ENCODE measurements around the gene SLC39A5. TPM values are rescaled to one million over a fixed set of nuclear protein-coding genes. Genes with fewer than 3 reads are reported as not detected.

The SLC39A5 gene
- total RNA-seq, 6 experiments from 2014 or later, result 0.10 TPM; not detected in 5

DNA sequence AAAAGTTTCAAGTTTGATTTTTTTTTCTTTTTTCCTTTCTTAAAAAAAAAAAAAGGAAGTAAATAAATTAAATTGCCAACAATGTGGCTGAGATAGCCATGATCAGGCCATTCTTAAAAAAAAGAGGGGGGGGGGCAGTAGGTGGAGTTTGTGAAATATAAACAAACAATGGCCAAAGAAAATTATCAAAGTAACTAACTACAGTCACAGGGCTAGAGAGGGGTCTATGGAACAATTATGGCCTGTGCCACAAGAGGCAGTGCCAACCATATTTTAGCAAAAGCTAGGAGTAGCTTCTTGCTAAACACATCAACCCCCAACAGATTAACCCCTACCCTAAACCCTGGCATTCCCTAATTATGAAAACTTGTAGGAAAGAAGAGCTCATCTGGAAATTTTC, 24.4 kb upstream of the SLC39A5 start:
- TF ChIP-seq, protein P1, sequence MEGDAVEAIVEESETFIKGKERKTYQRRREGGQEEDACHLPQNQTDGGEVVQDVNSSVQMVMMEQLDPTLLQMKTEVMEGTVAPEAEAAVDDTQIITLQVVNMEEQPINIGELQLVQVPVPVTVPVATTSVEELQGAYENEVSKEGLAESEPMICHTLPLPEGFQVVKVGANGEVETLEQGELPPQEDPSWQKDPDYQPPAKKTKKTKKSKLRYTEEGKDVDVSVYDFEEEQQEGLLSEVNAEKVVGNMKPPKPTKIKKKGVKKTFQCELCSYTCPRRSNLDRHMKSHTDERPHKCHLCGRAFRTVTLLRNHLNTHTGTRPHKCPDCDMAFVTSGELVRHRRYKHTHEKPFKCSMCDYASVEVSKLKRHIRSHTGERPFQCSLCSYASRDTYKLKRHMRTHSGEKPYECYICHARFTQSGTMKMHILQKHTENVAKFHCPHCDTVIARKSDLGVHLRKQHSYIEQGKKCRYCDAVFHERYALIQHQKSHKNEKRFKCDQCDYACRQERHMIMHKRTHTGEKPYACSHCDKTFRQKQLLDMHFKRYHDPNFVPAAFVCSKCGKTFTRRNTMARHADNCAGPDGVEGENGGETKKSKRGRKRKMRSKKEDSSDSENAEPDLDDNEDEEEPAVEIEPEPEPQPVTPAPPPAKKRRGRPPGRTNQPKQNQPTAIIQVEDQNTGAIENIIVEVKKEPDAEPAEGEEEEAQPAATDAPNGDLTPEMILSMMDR (IDR thresholded peaks at IDR 0.05), result 0 out of 2 replicates have a peak, but pooled peaks have one; percentile 14
- H3K4me3 Mint-ChIP-seq, result no peak overlapping the region
- no peak for DNase-seq
- peaks cover 4% of the 10 kb centered on the region for H3K27me3 Mint-ChIP-seq (ENCODE audit: insufficient read depth)
- H3K27ac Mint-ChIP-seq, result peak overlapping the region; percentile 29; the same call in 1 of the 2 replicates
- H3K9me3 Mint-ChIP-seq, result no peaks in the 10 kb centered on the region
- H3K36me3 Mint-ChIP-seq (ENCODE audit: low read depth), result peaks cover 41% of the 10 kb centered on the region
- peaks cover 31% of the 10 kb centered on the region for H3K4me1 Mint-ChIP-seq (ENCODE audit: low read depth)

GRCh38 chr12:56206452-56207166, 23.2 kb upstream of the SLC39A5 start:
- H3K27me3 Mint-ChIP-seq (ENCODE audit: insufficient read depth), result peaks cover 4% of the 10 kb centered on the region
- H3K4me3 Mint-ChIP-seq, result no peak overlapping the region
- DNase-seq, result peak; percentile 39
- no peaks in the 10 kb centered on the region for H3K9me3 Mint-ChIP-seq
- H3K27ac Mint-ChIP-seq, result peak overlapping the region; percentile 50
- TF ChIP-seq, protein P1 (IDR thresholded peaks at IDR 0.05), result peak; percentile 77
- peaks cover 46% of the 10 kb centered on the region for H3K36me3 Mint-ChIP-seq (ENCODE audit: low read depth)
- H3K4me1 Mint-ChIP-seq (ENCODE audit: low read depth), result peaks cover 31% of the 10 kb centered on the region

DNA sequence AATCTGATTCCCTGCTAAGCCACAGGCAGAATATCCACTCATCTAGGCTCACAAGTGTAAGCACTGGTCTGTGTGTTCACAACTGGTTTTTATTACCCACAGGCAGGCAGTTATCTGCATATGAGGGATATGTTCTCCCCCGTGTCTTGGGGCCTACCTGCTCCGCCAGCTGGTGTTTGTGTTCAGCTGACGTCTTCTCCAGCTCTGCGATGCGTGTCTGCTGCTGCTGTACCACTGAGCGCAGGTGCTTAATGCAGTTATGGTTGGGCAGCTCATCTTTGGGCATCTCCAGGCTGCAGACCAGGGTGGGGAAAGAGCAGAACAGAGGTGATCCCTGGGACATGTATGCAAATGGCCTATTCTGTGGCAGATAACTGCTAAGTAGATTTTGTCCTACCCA, 21.8 kb upstream of the SLC39A5 start:
- peaks cover 43% of the 10 kb centered on the region for H3K36me3 Mint-ChIP-seq (ENCODE audit: low read depth)
- peaks cover 24% of the 10 kb centered on the region for H3K4me1 Mint-ChIP-seq (ENCODE audit: low read depth)
- H3K4me3 Mint-ChIP-seq, result no peak overlapping the region
- no peak for DNase-seq
- peak overlapping the region; percentile 50 for H3K27ac Mint-ChIP-seq
- H3K9me3 Mint-ChIP-seq, result no peaks in the 10 kb centered on the region
- TF ChIP-seq, protein P1 (IDR thresholded peaks at IDR 0.05), result no peak
- peaks cover 4% of the 10 kb centered on the region for H3K27me3 Mint-ChIP-seq (ENCODE audit: insufficient read depth)

- DNase-seq, result no peak
- Mint-ChIP-seq H3K4me3 (no peak overlapping the region), H3K27ac (no peak overlapping the region), H3K4me1 (ENCODE audit: low read depth) (peaks cover 28% of the 10 kb centered on the region), H3K36me3 (ENCODE audit: low read depth) (peaks cover 38% of the 10 kb centered on the region), H3K27me3 (ENCODE audit: insufficient read depth) (peaks cover 2% of the 10 kb centered on the region; the same call in 1 of the 2 replicates), H3K9me3 (no peaks in the 10 kb centered on the region)
- TF ChIP-seq, protein P1 (IDR thresholded peaks at IDR 0.05), result no peak
Measured at GRCh38 chr12:56212361-56212760, 17.5 kb upstream of the SLC39A5 start.

GRCh38 chr12:56213878-56214277, 16.0 kb upstream of the SLC39A5 start:
- no peak overlapping the region for H3K4me3 Mint-ChIP-seq

More at GRCh38 chr12:56213878-56214277, 16.0 kb upstream of the SLC39A5 start:
- Mint-ChIP-seq H3K4me1 (ENCODE audit: low read depth) (peaks cover 19% of the 10 kb centered on the region), H3K27me3 (ENCODE audit: insufficient read depth) (no peaks in the 10 kb centered on the region), H3K36me3 (ENCODE audit: low read depth) (peaks cover 34% of the 10 kb centered on the region), H3K9me3 (no peaks in the 10 kb centered on the region), H3K27ac (peak overlapping the region; percentile 28)
- TF ChIP-seq, protein P1 (IDR thresholded peaks at IDR 0.05), result no peak
- no peak for DNase-seq
